H1 (cell line): ENCODE results near the gene NCKAP1. TPM values are rescaled to one million over a fixed set of nuclear protein-coding genes. Genes with fewer than 3 reads are reported as not detected.

ENCODE experiments used
- JUN ChIP-seq: IDR thresholded peaks from 2 replicates; pipeline ENCODE4 v1.6.1; 2011; ENCODE audit warnings: low read depth, mild to moderate bottlenecking, improper control_type of control experiment, low read length
- polyA plus RNA-seq, 7 experiments: library from polyadenylated mRNA; depleted of rRNA in 3 of 7; stranded (reverse) in 5 of 7; unstranded in 2 of 7; fragments of >200 nt in 5 of 7; fragments of 200-250 nt in 2 of 7; gene quantifications; 1 replicate in 5 of 7; 2 replicates in 1 of 7; 4 replicates in 1 of 7; pipeline versions ENCODE4 v1.2.1 to v1.2.3, GENCODE V29; 2011 to 2013; ENCODE audit warnings: missing spikeins in 2 of 7, mixed read lengths in 2 of 7
- total RNA-seq: library from RNA; stranded (reverse); fragmentation: NEBNext Ultra II Directional; extraction: Animal tissue kit (Norgen Biotek cat#: 25700); gene quantifications from 2 replicates; pipeline ENCODE4 v1.2.1, GENCODE V29; 2021
- TF ChIP-seq, protein P1 (sequence below): fragments of 300-600 bp; sonication (generic); IDR thresholded peaks from 2 replicates; pipeline ENCODE4 v1.7.1; 2012; ENCODE audit warnings: low read length, moderate library complexity, mild to moderate bottlenecking, inconsistent platforms; ENCODE audit not compliant: insufficient replicate concordance

The NCKAP1 gene
- total and polyA plus RNA-seq, 2 of the 8 experiments (the other 6 are each of a cell fraction or from before 2014, with no cell fraction given) = 90.8 to 173 TPM

DNA sequence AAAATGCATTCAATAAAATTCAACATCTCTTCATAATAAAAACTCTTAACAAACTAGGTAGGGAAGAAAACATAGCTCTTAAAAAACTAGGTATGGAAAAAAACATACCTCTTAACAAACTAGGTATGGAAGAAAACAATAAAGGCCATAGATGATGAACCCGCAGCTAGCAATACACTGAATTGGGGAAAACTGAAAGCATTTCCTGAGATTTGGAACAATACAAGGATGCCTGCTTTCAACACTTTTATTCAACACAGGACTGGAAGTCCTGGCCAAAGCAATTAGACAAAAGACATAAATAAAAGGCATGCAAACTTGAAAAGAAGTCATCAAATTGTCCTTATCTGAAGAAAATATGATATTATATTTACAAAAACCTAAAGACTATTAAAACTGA is 67.8 kb downstream of the NCKAP1 start (continued):
- TF ChIP-seq, protein P1, sequence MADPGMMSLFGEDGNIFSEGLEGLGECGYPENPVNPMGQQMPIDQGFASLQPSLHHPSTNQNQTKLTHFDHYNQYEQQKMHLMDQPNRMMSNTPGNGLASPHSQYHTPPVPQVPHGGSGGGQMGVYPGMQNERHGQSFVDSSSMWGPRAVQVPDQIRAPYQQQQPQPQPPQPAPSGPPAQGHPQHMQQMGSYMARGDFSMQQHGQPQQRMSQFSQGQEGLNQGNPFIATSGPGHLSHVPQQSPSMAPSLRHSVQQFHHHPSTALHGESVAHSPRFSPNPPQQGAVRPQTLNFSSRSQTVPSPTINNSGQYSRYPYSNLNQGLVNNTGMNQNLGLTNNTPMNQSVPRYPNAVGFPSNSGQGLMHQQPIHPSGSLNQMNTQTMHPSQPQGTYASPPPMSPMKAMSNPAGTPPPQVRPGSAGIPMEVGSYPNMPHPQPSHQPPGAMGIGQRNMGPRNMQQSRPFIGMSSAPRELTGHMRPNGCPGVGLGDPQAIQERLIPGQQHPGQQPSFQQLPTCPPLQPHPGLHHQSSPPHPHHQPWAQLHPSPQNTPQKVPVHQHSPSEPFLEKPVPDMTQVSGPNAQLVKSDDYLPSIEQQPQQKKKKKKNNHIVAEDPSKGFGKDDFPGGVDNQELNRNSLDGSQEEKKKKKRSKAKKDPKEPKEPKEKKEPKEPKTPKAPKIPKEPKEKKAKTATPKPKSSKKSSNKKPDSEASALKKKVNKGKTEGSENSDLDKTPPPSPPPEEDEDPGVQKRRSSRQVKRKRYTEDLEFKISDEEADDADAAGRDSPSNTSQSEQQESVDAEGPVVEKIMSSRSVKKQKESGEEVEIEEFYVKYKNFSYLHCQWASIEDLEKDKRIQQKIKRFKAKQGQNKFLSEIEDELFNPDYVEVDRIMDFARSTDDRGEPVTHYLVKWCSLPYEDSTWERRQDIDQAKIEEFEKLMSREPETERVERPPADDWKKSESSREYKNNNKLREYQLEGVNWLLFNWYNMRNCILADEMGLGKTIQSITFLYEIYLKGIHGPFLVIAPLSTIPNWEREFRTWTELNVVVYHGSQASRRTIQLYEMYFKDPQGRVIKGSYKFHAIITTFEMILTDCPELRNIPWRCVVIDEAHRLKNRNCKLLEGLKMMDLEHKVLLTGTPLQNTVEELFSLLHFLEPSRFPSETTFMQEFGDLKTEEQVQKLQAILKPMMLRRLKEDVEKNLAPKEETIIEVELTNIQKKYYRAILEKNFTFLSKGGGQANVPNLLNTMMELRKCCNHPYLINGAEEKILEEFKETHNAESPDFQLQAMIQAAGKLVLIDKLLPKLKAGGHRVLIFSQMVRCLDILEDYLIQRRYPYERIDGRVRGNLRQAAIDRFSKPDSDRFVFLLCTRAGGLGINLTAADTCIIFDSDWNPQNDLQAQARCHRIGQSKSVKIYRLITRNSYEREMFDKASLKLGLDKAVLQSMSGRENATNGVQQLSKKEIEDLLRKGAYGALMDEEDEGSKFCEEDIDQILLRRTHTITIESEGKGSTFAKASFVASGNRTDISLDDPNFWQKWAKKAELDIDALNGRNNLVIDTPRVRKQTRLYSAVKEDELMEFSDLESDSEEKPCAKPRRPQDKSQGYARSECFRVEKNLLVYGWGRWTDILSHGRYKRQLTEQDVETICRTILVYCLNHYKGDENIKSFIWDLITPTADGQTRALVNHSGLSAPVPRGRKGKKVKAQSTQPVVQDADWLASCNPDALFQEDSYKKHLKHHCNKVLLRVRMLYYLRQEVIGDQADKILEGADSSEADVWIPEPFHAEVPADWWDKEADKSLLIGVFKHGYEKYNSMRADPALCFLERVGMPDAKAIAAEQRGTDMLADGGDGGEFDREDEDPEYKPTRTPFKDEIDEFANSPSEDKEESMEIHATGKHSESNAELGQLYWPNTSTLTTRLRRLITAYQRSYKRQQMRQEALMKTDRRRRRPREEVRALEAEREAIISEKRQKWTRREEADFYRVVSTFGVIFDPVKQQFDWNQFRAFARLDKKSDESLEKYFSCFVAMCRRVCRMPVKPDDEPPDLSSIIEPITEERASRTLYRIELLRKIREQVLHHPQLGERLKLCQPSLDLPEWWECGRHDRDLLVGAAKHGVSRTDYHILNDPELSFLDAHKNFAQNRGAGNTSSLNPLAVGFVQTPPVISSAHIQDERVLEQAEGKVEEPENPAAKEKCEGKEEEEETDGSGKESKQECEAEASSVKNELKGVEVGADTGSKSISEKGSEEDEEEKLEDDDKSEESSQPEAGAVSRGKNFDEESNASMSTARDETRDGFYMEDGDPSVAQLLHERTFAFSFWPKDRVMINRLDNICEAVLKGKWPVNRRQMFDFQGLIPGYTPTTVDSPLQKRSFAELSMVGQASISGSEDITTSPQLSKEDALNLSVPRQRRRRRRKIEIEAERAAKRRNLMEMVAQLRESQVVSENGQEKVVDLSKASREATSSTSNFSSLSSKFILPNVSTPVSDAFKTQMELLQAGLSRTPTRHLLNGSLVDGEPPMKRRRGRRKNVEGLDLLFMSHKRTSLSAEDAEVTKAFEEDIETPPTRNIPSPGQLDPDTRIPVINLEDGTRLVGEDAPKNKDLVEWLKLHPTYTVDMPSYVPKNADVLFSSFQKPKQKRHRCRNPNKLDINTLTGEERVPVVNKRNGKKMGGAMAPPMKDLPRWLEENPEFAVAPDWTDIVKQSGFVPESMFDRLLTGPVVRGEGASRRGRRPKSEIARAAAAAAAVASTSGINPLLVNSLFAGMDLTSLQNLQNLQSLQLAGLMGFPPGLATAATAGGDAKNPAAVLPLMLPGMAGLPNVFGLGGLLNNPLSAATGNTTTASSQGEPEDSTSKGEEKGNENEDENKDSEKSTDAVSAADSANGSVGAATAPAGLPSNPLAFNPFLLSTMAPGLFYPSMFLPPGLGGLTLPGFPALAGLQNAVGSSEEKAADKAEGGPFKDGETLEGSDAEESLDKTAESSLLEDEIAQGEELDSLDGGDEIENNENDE = no peak
- no peak for TF ChIP-seq JUN
